SH-SY5Y (cell line): Measurements from ENCODE around the gene LRRFIP2.

Source experiments
- GATA2 ChIP-seq: IDR thresholded peaks from 2 replicates; pipeline ENCODE4 v1.6.1; 2011; ENCODE audit warnings: mild to moderate bottlenecking, low read depth, low read length
- GATA3 ChIP-seq: IDR thresholded peaks from 2 replicates; pipeline ENCODE4 v1.6.1; 2011; ENCODE audit warnings: low read depth, mild to moderate bottlenecking, low read length, moderate library complexity

GRCh38 chr3:37029111-37029510, 145.3 kb downstream of the LRRFIP2 start:
- TF ChIP-seq GATA3 (no peak), GATA2 (no peak)
